ENCODE data around the gene GRK3.

GRK3 gene

DNA sequence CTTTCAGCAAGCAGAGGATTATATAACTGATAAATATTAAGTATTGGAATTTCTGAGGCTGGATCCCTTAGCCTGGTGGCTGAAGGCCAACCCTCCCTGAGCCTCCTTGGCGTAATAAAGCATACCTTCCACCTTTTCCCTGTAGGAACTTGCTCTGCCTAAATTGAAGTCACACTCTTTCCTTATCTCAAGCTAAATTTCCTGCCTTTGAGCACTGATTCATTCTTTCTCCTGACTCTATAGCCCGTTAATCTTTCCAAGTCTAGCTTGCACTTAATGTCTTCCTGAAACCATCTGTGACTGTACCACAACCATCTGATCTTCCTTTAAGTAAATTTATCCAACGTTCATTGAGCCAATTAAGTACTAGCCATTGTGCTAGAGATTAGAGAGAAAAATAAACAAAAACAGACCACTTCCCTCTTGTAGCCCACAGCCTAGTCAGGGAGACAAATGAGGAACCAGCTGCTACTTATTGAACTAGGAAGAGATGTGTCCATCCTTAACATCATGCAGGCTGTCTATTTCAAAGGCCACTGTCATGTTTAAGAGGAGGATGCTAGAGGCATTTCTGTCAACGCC, 62.9 kb downstream of the GRK3 start:
- Histone ChIP-seq H3K4me1 (ENCODE audit: insufficient read depth, insufficient read length) (no peaks in the 10 kb centered on the region), H3K9me3 (ENCODE audit: insufficient read depth, low read length) (no peaks in the 10 kb centered on the region), H3K27me3 (ENCODE audit: insufficient read depth, insufficient read length) (no peaks in the 10 kb centered on the region), H3K4me3 (ENCODE audit: insufficient read length, low read depth) (no peak overlapping the region), H3K9ac (ENCODE audit: insufficient read length, low read depth) (no peak overlapping the region), H3K36me3 (ENCODE audit: insufficient read depth, insufficient read length, low read length) (no peaks in the 10 kb centered on the region)
- DNase-seq (ENCODE audit: low read depth, low spot score), result no peak
- TF ChIP-seq YY1 (IDR thresholded peaks at IDR 0.05; ENCODE audit: insufficient read depth, insufficient read length) (no peak), ZNF274 (IDR thresholded peaks at IDR 0.05; ENCODE audit: low read depth, low read length) (no peak), SUZ12 (IDR thresholded peaks at IDR 0.05; ENCODE audit: extremely low read depth, insufficient read depth, insufficient read length) (no peak)

GRCh38 chr22:25628494-25628893, 64.0 kb downstream of the GRK3 start:
- no peak for TF ChIP-seq SUZ12 (IDR thresholded peaks at IDR 0.05; ENCODE audit: extremely low read depth, insufficient read depth, insufficient read length)
- no peak for TF ChIP-seq ZNF274 (IDR thresholded peaks at IDR 0.05; ENCODE audit: low read depth, low read length)
- TF ChIP-seq YY1 (IDR thresholded peaks at IDR 0.05; ENCODE audit: insufficient read depth, insufficient read length), result no peak
- DNase-seq (ENCODE audit: low read depth, low spot score), result no peak
- Histone ChIP-seq H3K9me3 (ENCODE audit: insufficient read depth, low read length) (no peaks in the 10 kb centered on the region), H3K4me1 (ENCODE audit: insufficient read depth, insufficient read length) (no peaks in the 10 kb centered on the region), H3K4me3 (ENCODE audit: insufficient read length, low read depth) (no peak overlapping the region), H3K27me3 (ENCODE audit: insufficient read depth, insufficient read length) (no peaks in the 10 kb centered on the region), H3K36me3 (ENCODE audit: insufficient read depth, insufficient read length, low read length) (no peaks in the 10 kb centered on the region), H3K9ac (ENCODE audit: insufficient read length, low read depth) (no peak overlapping the region)

DNA sequence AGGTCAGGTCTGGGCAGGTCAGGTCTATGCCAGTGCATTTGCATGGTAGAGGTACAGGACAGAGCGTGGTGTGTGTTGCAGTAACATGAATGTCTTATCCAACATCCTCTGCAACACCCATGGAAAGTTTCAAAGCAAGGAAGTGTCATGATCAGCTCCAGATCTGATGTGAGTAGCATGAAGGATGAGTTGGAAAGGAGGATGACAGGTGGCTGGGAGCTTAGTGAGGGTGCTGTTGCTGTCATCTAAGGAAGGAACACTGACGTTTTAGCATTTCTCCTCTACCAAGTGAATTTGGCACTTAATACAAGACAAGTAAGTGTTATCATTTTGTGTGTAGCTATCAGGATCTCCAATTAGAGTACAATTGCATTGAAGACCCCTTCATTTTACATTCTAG, 65.1 kb downstream of the GRK3 start:
- no peaks in the 10 kb centered on the region for H3K9me3 ChIP-seq (ENCODE audit: insufficient read depth, low read length)
- DNase-seq (ENCODE audit: low read depth, low spot score), result no peak
- no peaks in the 10 kb centered on the region for H3K4me1 ChIP-seq (ENCODE audit: insufficient read depth, insufficient read length)
- no peaks in the 10 kb centered on the region for H3K36me3 ChIP-seq (ENCODE audit: insufficient read depth, insufficient read length, low read length)
- H3K27me3 ChIP-seq (ENCODE audit: insufficient read depth, insufficient read length), result no peaks in the 10 kb centered on the region
- no peak overlapping the region for H3K9ac ChIP-seq (ENCODE audit: insufficient read length, low read depth)
- TF ChIP-seq ZNF274 (IDR thresholded peaks at IDR 0.05; ENCODE audit: low read depth, low read length) (no peak), SUZ12 (IDR thresholded peaks at IDR 0.05; ENCODE audit: extremely low read depth, insufficient read depth, insufficient read length) (no peak)
- H3K4me3 ChIP-seq (ENCODE audit: insufficient read length, low read depth), result no peak overlapping the region

DNA sequence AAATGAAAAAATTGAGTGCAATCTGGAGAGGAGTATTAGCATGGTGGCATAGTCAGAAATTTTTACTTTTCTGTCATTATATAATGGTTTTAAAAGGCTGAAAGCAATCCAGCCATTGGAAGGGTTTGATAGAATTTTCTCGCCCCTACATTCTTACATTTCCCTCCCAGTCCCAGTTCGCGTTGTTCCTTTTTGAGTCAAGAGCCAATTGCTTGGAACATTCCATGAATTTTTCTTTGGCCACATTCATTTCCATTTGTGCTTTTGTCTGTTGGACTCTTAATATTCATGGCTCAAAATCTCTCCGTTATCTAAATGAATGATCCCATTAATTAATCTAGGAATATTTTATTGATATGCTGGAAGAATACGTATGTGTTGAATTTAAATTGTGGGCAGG, 66.0 kb downstream of the GRK3 start:
- H3K9me3 ChIP-seq (ENCODE audit: insufficient read depth, low read length), result no peaks in the 10 kb centered on the region
- DNase-seq (ENCODE audit: low read depth, low spot score), result no peak
- no peak overlapping the region for H3K9ac ChIP-seq (ENCODE audit: insufficient read length, low read depth)
- TF ChIP-seq SUZ12 (IDR thresholded peaks at IDR 0.05; ENCODE audit: extremely low read depth, insufficient read depth, insufficient read length), result no peak
- H3K36me3 ChIP-seq (ENCODE audit: insufficient read depth, insufficient read length, low read length), result no peaks in the 10 kb centered on the region
- no peak overlapping the region for H3K4me3 ChIP-seq (ENCODE audit: insufficient read length, low read depth)
- no peaks in the 10 kb centered on the region for H3K4me1 ChIP-seq (ENCODE audit: insufficient read depth, insufficient read length)
- no peaks in the 10 kb centered on the region for H3K27me3 ChIP-seq (ENCODE audit: insufficient read depth, insufficient read length)

DNA sequence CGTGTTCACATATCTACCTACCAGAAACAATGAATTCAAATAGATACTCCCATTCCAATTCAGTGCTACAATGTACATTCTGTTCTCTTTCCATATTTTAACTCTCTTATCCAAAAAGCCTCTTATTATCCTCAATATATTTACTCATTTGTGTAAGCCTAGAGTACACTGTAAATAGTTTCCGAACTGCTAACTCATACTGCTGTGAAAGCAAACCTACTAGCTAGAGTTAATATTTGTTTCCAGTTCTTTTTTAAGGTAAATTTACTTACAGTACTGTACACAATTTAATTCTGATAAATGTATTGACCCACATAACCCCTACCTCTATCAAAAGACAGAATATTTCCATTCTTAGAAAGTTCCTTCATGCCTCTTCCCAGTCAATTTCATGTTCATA, 71.8 kb downstream of the GRK3 start:
- Histone ChIP-seq H3K4me3 (ENCODE audit: insufficient read length, low read depth) (no peak overlapping the region), H3K4me1 (ENCODE audit: insufficient read depth, insufficient read length) (no peaks in the 10 kb centered on the region), H3K9me3 (ENCODE audit: insufficient read depth, low read length) (0 out of 2 replicates have a peak, but pooled peaks cover 4% of the 10 kb centered on the region), H3K27me3 (ENCODE audit: insufficient read depth, insufficient read length) (no peaks in the 10 kb centered on the region), H3K36me3 (ENCODE audit: insufficient read depth, insufficient read length, low read length) (no peaks in the 10 kb centered on the region), H3K9ac (ENCODE audit: insufficient read length, low read depth) (no peak overlapping the region)
- no peak for TF ChIP-seq ZNF274 (IDR thresholded peaks at IDR 0.05; ENCODE audit: low read depth, low read length)
- TF ChIP-seq SUZ12 (IDR thresholded peaks at IDR 0.05; ENCODE audit: extremely low read depth, insufficient read depth, insufficient read length), result no peak
- TF ChIP-seq YY1 (IDR thresholded peaks at IDR 0.05; ENCODE audit: insufficient read depth, insufficient read length), result no peak
- no peak for DNase-seq (ENCODE audit: low read depth, low spot score)

DNA sequence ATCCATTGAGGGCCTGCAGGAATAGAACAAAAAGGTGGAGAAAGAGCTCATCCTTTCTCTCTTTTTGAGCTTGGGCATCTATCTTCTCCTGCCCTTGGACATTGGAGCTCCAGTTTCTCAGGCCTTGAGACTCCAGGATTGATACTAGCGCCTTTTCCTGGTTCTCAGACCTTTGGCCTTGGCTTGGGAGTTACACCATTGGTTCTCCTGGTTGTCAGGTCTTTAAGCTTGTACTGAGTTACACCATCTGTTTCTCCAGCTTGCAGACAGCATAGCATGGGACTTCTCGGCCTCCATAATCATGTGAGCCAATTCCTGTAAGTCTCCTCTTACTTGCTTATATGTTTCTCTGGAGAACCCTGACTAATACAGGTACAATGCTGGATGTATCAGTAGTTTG, 72.6 kb downstream of the GRK3 start:
- no peak overlapping the region for H3K4me3 ChIP-seq (ENCODE audit: insufficient read length, low read depth)
- no peak overlapping the region for H3K9ac ChIP-seq (ENCODE audit: insufficient read length, low read depth)
- H3K27me3 ChIP-seq (ENCODE audit: insufficient read depth, insufficient read length), result no peaks in the 10 kb centered on the region
- no peaks in the 10 kb centered on the region for H3K4me1 ChIP-seq (ENCODE audit: insufficient read depth, insufficient read length)
- DNase-seq (ENCODE audit: low read depth, low spot score), result no peak
- H3K9me3 ChIP-seq (ENCODE audit: insufficient read depth, low read length), result 0 out of 2 replicates have a peak, but pooled peaks cover 4% of the 10 kb centered on the region
- no peaks in the 10 kb centered on the region for H3K36me3 ChIP-seq (ENCODE audit: insufficient read depth, insufficient read length, low read length)
- TF ChIP-seq YY1 (IDR thresholded peaks at IDR 0.05; ENCODE audit: insufficient read depth, insufficient read length) (no peak), SUZ12 (IDR thresholded peaks at IDR 0.05; ENCODE audit: extremely low read depth, insufficient read depth, insufficient read length) (no peak), ZNF274 (IDR thresholded peaks at IDR 0.05; ENCODE audit: low read depth, low read length) (no peak)

- H3K4me1 ChIP-seq (ENCODE audit: insufficient read depth, insufficient read length), result no peaks in the 10 kb centered on the region
- H3K9ac ChIP-seq (ENCODE audit: insufficient read length, low read depth), result no peak overlapping the region
- H3K9me3 ChIP-seq (ENCODE audit: insufficient read depth, low read length), result 0 out of 2 replicates have a peak, but pooled peaks cover 4% of the 10 kb centered on the region
- H3K27me3 ChIP-seq (ENCODE audit: insufficient read depth, insufficient read length), result no peaks in the 10 kb centered on the region
- TF ChIP-seq SUZ12 (IDR thresholded peaks at IDR 0.05; ENCODE audit: extremely low read depth, insufficient read depth, insufficient read length) (no peak), YY1 (IDR thresholded peaks at IDR 0.05; ENCODE audit: insufficient read depth, insufficient read length) (no peak), ZNF274 (IDR thresholded peaks at IDR 0.05; ENCODE audit: low read depth, low read length) (no peak)
- H3K36me3 ChIP-seq (ENCODE audit: insufficient read depth, insufficient read length, low read length), result no peaks in the 10 kb centered on the region
- no peak overlapping the region for H3K4me3 ChIP-seq (ENCODE audit: insufficient read length, low read depth)
- DNase-seq (ENCODE audit: low read depth, low spot score), result no peak
Observed at GRCh38 chr22:25637672-25638071, 73.2 kb downstream of the GRK3 start.

All from NT2/D1 (cell line).